ENCODE data around the gene SLC6A13. TPM values are rescaled to one million over a fixed set of nuclear protein-coding genes. Genes with fewer than 3 reads are reported as not detected.

The SLC6A13 gene
- total and polyA plus RNA-seq, 2 experiments from 2014 or later = not detected

DNA sequence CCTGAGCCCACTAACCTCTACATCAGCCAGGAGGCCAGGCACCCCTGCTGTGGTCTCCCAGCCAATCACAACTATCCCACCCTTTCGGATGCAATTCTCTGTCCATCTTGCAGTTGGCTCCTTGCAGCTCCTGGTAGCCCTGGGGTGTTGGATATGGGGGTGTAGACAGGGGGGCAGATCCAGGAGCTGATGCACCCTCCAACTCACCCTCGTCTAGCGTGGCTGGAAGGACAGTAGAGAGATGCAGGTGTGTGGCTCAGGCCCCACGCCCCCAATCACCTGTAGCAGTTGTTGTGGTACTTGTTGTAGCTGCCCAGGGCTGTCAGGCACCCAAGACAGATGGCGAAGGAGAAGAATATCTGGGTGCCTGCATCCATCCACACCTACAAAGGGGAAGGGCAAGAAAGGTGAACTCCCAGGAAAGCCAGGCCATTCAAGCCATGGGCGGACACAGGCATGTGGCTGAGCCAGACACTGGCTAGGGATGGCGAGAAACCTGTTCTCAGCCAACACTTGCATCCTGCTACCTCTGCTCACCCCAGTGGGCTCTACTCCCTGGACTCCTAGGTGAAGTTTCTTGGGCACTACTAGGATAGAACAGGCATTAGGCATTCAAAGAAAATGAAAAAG, 35.2 kb downstream of the SLC6A13 start:
- Histone ChIP-seq H4K20me1 (ENCODE audit: insufficient read depth) (no peaks in the 10 kb centered on the region), H3K9ac (no peak overlapping the region), H3F3A (ENCODE audit: insufficient read depth) (no peaks in the 10 kb centered on the region), H3K4me1 (ENCODE audit: insufficient read depth) (no peaks in the 10 kb centered on the region), H3K79me2 (ENCODE audit: insufficient read depth) (no peaks in the 10 kb centered on the region), H3K4me2 (ENCODE audit: unreplicated experiment) (no peak overlapping the region), H3K36me3 (ENCODE audit: low read depth) (no peaks in the 10 kb centered on the region), H3K9me3 (ENCODE audit: low read depth) (no peaks in the 10 kb centered on the region), H3K9me2 (ENCODE audit: insufficient read depth) (no peaks in the 10 kb centered on the region), H3K27me3 (replicated peaks; ENCODE audit: insufficient read depth) (peaks cover 66% of the 10 kb centered on the region), H3K4me3 (no peak overlapping the region), H2AFZ (no peak overlapping the region), H3K27ac (no peak overlapping the region)
- TF ChIP-seq EZH2phosphoT487 (IDR thresholded peaks at IDR 0.05; ENCODE audit: insufficient read depth, low read depth) = no peak
- TF ChIP-seq EZH2 (IDR thresholded peaks at IDR 0.05; ENCODE audit: insufficient read depth, poor library complexity, severe bottlenecking) = no peak
- DNase-seq = no peak
- in situ Hi-C loops (cut with MboI) = no loop called here
- 48 to 56% methylated on average over 7 of the region's 7 CpGs for WGBS, 2 experiments (ENCODE audit: low coverage in 1 of 2, low lambda C conversion rate in 2 of 2, missing lambda C conversion rate in 2 of 2)

DNA sequence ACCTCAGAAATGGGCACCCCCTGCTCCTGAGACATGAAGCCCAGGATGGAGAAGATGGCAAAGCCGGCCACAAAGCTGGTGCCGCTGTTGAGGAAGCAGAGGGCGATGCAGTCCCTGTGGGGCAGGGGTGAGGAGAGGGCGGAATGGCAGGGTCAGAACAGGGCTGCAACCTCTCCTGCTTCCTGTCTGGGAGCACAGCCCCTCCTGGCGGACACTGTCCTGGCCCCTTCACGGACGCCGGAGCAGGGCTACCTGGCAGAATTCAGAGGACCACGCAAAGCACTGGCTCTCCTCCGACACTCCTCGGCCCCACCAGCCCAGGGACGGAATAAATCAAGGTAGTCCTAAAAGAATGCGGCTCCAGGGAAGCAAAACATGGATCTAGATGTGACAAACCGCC, 36.2 kb downstream of the SLC6A13 start:
- H3K79me2 ChIP-seq (ENCODE audit: insufficient read depth) = no peaks in the 10 kb centered on the region
- H3K4me2 ChIP-seq (ENCODE audit: unreplicated experiment) = no peak overlapping the region
- H4K20me1 ChIP-seq (ENCODE audit: insufficient read depth) = no peaks in the 10 kb centered on the region
- no peaks in the 10 kb centered on the region for H3K9me3 ChIP-seq (ENCODE audit: low read depth)
- H3F3A ChIP-seq (ENCODE audit: insufficient read depth) = no peaks in the 10 kb centered on the region
- TF ChIP-seq EZH2phosphoT487 (IDR thresholded peaks at IDR 0.05; ENCODE audit: insufficient read depth, low read depth) (no peak), EZH2 (IDR thresholded peaks at IDR 0.05; ENCODE audit: insufficient read depth, poor library complexity, severe bottlenecking) (no peak)
- H3K9me2 ChIP-seq (ENCODE audit: insufficient read depth) = no peaks in the 10 kb centered on the region
- H3K36me3 ChIP-seq (ENCODE audit: low read depth) = no peaks in the 10 kb centered on the region
- no peak for DNase-seq
- WGBS, 2 experiments (ENCODE audit: low coverage in 1 of 2, low lambda C conversion rate in 2 of 2, missing lambda C conversion rate in 2 of 2) = 31 to 47% methylated on average over 14 of the region's 14 CpGs
- H3K27ac ChIP-seq = no peak overlapping the region
- peaks cover 66% of the 10 kb centered on the region for H3K27me3 ChIP-seq (replicated peaks; ENCODE audit: insufficient read depth)
- H3K9ac ChIP-seq = no peak overlapping the region
- H2AFZ ChIP-seq = no peak overlapping the region
- no peaks in the 10 kb centered on the region for H3K4me1 ChIP-seq (ENCODE audit: insufficient read depth)
- in situ Hi-C loops (cut with MboI) = no loop called here
- no peak overlapping the region for H3K4me3 ChIP-seq

DNA sequence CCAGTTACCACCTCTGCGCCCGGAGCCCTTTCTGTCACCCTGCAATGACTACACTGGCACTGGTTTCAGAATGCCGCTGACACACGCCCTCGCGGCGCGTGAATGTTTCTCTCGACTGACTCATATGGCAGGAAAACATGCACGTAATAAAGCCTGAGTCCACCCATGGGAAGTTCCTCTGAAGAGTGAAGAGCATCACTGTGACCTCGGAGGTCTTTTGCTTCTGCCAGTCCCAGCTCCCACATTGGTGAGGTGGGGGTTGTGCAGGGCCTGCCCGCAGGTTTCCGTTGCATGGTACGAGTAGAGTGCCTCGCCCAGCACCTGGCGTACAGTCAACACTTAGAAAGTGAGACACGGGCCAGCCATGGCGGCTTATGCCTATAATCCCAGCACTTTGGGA, 37.6 kb downstream of the SLC6A13 start:
- in situ Hi-C loops (cut with MboI) = no loop called here
- H3K27me3 ChIP-seq (replicated peaks; ENCODE audit: insufficient read depth) = peaks cover 52% of the 10 kb centered on the region

DNA sequence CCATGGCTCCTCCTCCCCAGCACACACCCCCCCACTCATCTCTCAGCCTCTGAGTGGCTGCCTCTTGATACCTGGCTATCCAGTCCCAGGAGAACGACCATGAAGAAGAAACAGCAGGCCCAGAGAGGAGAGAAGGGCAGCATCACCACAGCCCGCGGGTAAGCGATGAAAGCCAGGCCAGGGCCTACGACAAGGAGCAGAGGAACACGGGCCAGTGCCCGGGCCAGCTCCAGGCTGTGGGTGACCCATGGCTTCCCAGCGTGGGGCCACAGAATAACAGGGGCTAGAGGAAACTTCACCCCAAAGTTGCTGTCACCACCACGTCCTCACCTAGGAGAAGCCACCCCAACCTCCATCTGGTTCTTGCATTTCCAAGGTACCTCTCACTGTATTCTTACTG, 38.3 kb downstream of the SLC6A13 start:
- H3K27ac ChIP-seq = no peak overlapping the region
- H3K36me3 ChIP-seq (ENCODE audit: low read depth) = no peaks in the 10 kb centered on the region
- H3K27me3 ChIP-seq (replicated peaks; ENCODE audit: insufficient read depth) = peaks cover 48% of the 10 kb centered on the region
- 67% methylated on average over 9 of the region's 9 CpGs for whole genome bisulfite sequencing, 2 experiments (ENCODE audit: low coverage in 1 of 2, low lambda C conversion rate in 2 of 2, missing lambda C conversion rate in 2 of 2)
- in situ Hi-C loops (cut with MboI) = no loop called here
- no peak for DNase-seq
- no peak overlapping the region for H2AFZ ChIP-seq
- H3K4me3 ChIP-seq = no peak overlapping the region
- no peak for TF ChIP-seq EZH2phosphoT487 (IDR thresholded peaks at IDR 0.05; ENCODE audit: insufficient read depth, low read depth)
- TF ChIP-seq EZH2 (IDR thresholded peaks at IDR 0.05; ENCODE audit: insufficient read depth, poor library complexity, severe bottlenecking) = no peak
- no peaks in the 10 kb centered on the region for H3F3A ChIP-seq (ENCODE audit: insufficient read depth)
- H4K20me1 ChIP-seq (ENCODE audit: insufficient read depth) = no peaks in the 10 kb centered on the region
- no peaks in the 10 kb centered on the region for H3K9me3 ChIP-seq (ENCODE audit: low read depth)
- H3K9ac ChIP-seq = no peak overlapping the region
- H3K79me2 ChIP-seq (ENCODE audit: insufficient read depth) = no peaks in the 10 kb centered on the region
- no peaks in the 10 kb centered on the region for H3K4me1 ChIP-seq (ENCODE audit: insufficient read depth)
- no peak overlapping the region for H3K4me2 ChIP-seq (ENCODE audit: unreplicated experiment)
- no peaks in the 10 kb centered on the region for H3K9me2 ChIP-seq (ENCODE audit: insufficient read depth)

More for the DNA sequence above, 37.6 kb downstream of the SLC6A13 start:
- no peaks in the 10 kb centered on the region for H3K9me2 ChIP-seq (ENCODE audit: insufficient read depth)
- no peaks in the 10 kb centered on the region for H3K79me2 ChIP-seq (ENCODE audit: insufficient read depth)
- no peak overlapping the region for H3K27ac ChIP-seq
- H3K4me2 ChIP-seq (ENCODE audit: unreplicated experiment) = no peak overlapping the region
- no peaks in the 10 kb centered on the region for H4K20me1 ChIP-seq (ENCODE audit: insufficient read depth)
- WGBS, 2 experiments (ENCODE audit: low coverage in 1 of 2, low lambda C conversion rate in 2 of 2, missing lambda C conversion rate in 2 of 2) = 86 to 90% methylated on average over 18 of the region's 18 CpGs
- no peaks in the 10 kb centered on the region for H3K9me3 ChIP-seq (ENCODE audit: low read depth)
- no peaks in the 10 kb centered on the region for H3K36me3 ChIP-seq (ENCODE audit: low read depth)
- no peak overlapping the region for H3K4me3 ChIP-seq
- no peak overlapping the region for H2AFZ ChIP-seq
- no peaks in the 10 kb centered on the region for H3K4me1 ChIP-seq (ENCODE audit: insufficient read depth)
- H3K9ac ChIP-seq = no peak overlapping the region
- no peak for DNase-seq
- TF ChIP-seq EZH2 (IDR thresholded peaks at IDR 0.05; ENCODE audit: insufficient read depth, poor library complexity, severe bottlenecking) (no peak), EZH2phosphoT487 (IDR thresholded peaks at IDR 0.05; ENCODE audit: insufficient read depth, low read depth) (no peak)
- H3F3A ChIP-seq (ENCODE audit: insufficient read depth) = no peaks in the 10 kb centered on the region

All from GM23248 (cell line).